Subcutaneous abdominal adipose tissue (tissue), 5 donors: ENCODE results near the gene PPP3CA.
A peak's percentile ranks its signal among the peaks of the same experiment; 100 is the strongest.
"Not testable (repeated sequence)": the region's sequence is repeated elsewhere in the genome, so short reads cannot be mapped to it uniquely, and the experiment has no call there.

Experiments used
- H3K27ac ChIP-seq: one replicate; pipeline ENCODE4 v1.7.0; 2013; ENCODE audit warnings: low read depth, mild to moderate bottlenecking, inconsistent platforms, low read length, moderate library complexity
- H3K27me3 ChIP-seq, 5 donors: one replicate each; pipeline ENCODE4 v1.7.0; 2013; ENCODE audit warnings: low read length in 5 of 5, inconsistent platforms in 1 of 5; ENCODE audit not compliant: control insufficient read depth in 5 of 5, insufficient read depth in 4 of 5
- H3K36me3 ChIP-seq, 5 donors: one replicate each; pipeline ENCODE4 v1.7.0; 2013; ENCODE audit warnings: low read length in 5 of 5; ENCODE audit not compliant: control insufficient read depth in 5 of 5, insufficient read depth in 5 of 5
- H3K4me1 ChIP-seq, 5 donors: one replicate each; pipeline ENCODE4 v1.7.0; 2013; ENCODE audit warnings: low read length in 5 of 5, mild to moderate bottlenecking in 3 of 5, moderate library complexity in 1 of 5; ENCODE audit not compliant: control insufficient read depth in 5 of 5, insufficient read depth in 5 of 5
- H3K4me3 ChIP-seq, 5 donors: one replicate each; pipeline ENCODE4 v1.7.0; 2013; ENCODE audit warnings: low read length in 5 of 5, low read depth in 1 of 5
- H3K9ac ChIP-seq, 5 donors: one replicate each; pipeline ENCODE4 v1.7.0; 2013; ENCODE audit warnings: low read length in 5 of 5, mild to moderate bottlenecking in 4 of 5, moderate library complexity in 3 of 5
- H3K9me3 ChIP-seq, 5 donors: one replicate each; pipeline ENCODE4 v1.7.0; 2013; ENCODE audit warnings: low read length in 5 of 5; ENCODE audit not compliant: control insufficient read depth in 5 of 5
- donor health status: healthy.
- donor health status: healthy.
- donor health status: healthy.
- donor health status: healthy.
- donor health status: healthy.

Gene PPP3CA

GRCh38 chr4:101191302-101192098 is 155.8 kb downstream of the PPP3CA start:
- H3K36me3 ChIP-seq, result peaks cover 0 to 7% (median 0%) of the 10 kb centered on the region in 5 donors
- H3K27me3 ChIP-seq, result no peaks in the 10 kb centered on the region
- no peaks in the 10 kb centered on the region for H3K9me3 ChIP-seq
- peak overlapping the region in 3 of 5 donors; percentile 17 to 48 (median 28) for H3K4me3 ChIP-seq
- peak overlapping the region; percentile 68 for H3K27ac ChIP-seq
- peaks cover 0 to 17% (median 16%) of the 10 kb centered on the region in 5 donors for H3K4me1 ChIP-seq
- peak overlapping the region in 3 of 5 donors; percentile 16 to 40 (median 35) for H3K9ac ChIP-seq

- peak overlapping the region in 1 of 5 donors; percentile 16 for H3K9ac ChIP-seq
Observed at GRCh38 chr4:101190751-101191150, 156.6 kb downstream of the PPP3CA start.

GRCh38 chr4:101188906-101189305 is 158.4 kb downstream of the PPP3CA start:
- Histone ChIP-seq H3K27me3 (no peaks in the 10 kb centered on the region), H3K4me1 (peaks cover 0 to 17% (median 16%) of the 10 kb centered on the region in 5 donors), H3K4me3 (no peak overlapping the region), H3K36me3 (no peaks in the 10 kb centered on the region), H3K9me3 (no peaks in the 10 kb centered on the region), H3K9ac (no peak overlapping the region), H3K27ac (peak overlapping the region; percentile 7)

More at GRCh38 chr4:101190751-101191150, 156.6 kb downstream of the PPP3CA start:
- Histone ChIP-seq H3K36me3 (peaks cover 0 to 7% (median 0%) of the 10 kb centered on the region in 5 donors), H3K27ac (peak overlapping the region; percentile 68), H3K27me3 (no peaks in the 10 kb centered on the region), H3K9me3 (no peaks in the 10 kb centered on the region), H3K4me1 (peaks cover 0 to 17% (median 16%) of the 10 kb centered on the region in 5 donors), H3K4me3 (no peak overlapping the region)

- Histone ChIP-seq H3K27me3 (no peaks in the 10 kb centered on the region), H3K4me1 (peaks cover 0 to 17% (median 16%) of the 10 kb centered on the region in 5 donors), H3K4me3 (no peak overlapping the region), H3K27ac (peak overlapping the region; percentile 7), H3K9ac (no peak overlapping the region), H3K9me3 (no peaks in the 10 kb centered on the region), H3K36me3 (no peaks in the 10 kb centered on the region)
Observed at GRCh38 chr4:101187841-101188240, 159.5 kb downstream of the PPP3CA start.

GRCh38 chr4:101186567-101187184 is 160.7 kb downstream of the PPP3CA start:
- Histone ChIP-seq H3K4me3 (no peak overlapping the region), H3K27me3 (no peaks in the 10 kb centered on the region), H3K4me1 (peaks cover 0 to 9% (median 8%) of the 10 kb centered on the region in 5 donors)

GRCh38 chr4:101184668-101185067 is 162.7 kb downstream of the PPP3CA start:
- Histone ChIP-seq H3K9ac (no peak overlapping the region), H3K9me3 (no peaks in the 10 kb centered on the region), H3K27ac (no peak overlapping the region), H3K36me3 (peaks cover 0 to 5% (median 0%) of the 10 kb centered on the region in 5 donors), H3K4me3 (no peak overlapping the region), H3K4me1 (no peaks in the 10 kb centered on the region), H3K27me3 (no peaks in the 10 kb centered on the region)

More at GRCh38 chr4:101186567-101187184, 160.7 kb downstream of the PPP3CA start:
- Histone ChIP-seq H3K36me3 (peaks cover 0 to 5% (median 0%) of the 10 kb centered on the region in 5 donors), H3K9ac (no peak overlapping the region), H3K27ac (no peak overlapping the region), H3K9me3 (no peaks in the 10 kb centered on the region)

- no peaks in the 10 kb centered on the region for H3K9me3 ChIP-seq
- H3K27me3 ChIP-seq, result no peaks in the 10 kb centered on the region
- no peak overlapping the region for H3K27ac ChIP-seq
- no peak overlapping the region for H3K9ac ChIP-seq
- no peaks in the 10 kb centered on the region for H3K4me1 ChIP-seq
- H3K4me3 ChIP-seq, result no peak overlapping the region
- peaks cover 0 to 5% (median 0%) of the 10 kb centered on the region in 5 donors for H3K36me3 ChIP-seq
Observed at GRCh38 chr4:101183666-101184373, 163.5 kb downstream of the PPP3CA start.

- Histone ChIP-seq H3K4me1 (no peaks in the 10 kb centered on the region), H3K27me3 (no peaks in the 10 kb centered on the region), H3K4me3 (no peak overlapping the region), H3K27ac (no peak overlapping the region), H3K36me3 (peaks cover 0 to 5% (median 0%) of the 10 kb centered on the region in 5 donors), H3K9me3 (no peaks in the 10 kb centered on the region), H3K9ac (no peak overlapping the region)
Observed at GRCh38 chr4:101183221-101183620, 164.1 kb downstream of the PPP3CA start.

- not testable (repeated sequence) for H3K9ac ChIP-seq, H3K9me3 ChIP-seq, H3K27me3 ChIP-seq, H3K4me3 ChIP-seq, H3K4me1 ChIP-seq, H3K27ac ChIP-seq, H3K36me3 ChIP-seq
Observed at GRCh38 chr4:101182688-101183087, 164.6 kb downstream of the PPP3CA start.
